AG08396 (cell line): ENCODE results near the gene C6orf62.
A peak's percentile ranks its signal among the peaks of the same experiment; 100 is the strongest.
"Not testable (repeated sequence)": the region's sequence is repeated elsewhere in the genome, so short reads cannot be mapped to it uniquely, and the experiment has no call there.

Experiments used
- DNase-seq: peaks from one replicate; pipeline ENCODE4 v3.0.0; 2012; ENCODE audit warnings: low spot score, mixed read lengths

C6orf62 gene

GRCh38 chr6:24699521-24700359, 19.2 kb downstream of the C6orf62 start:
- DNase-seq = no peak

GRCh38 chr6:24696097-24696496, 22.9 kb downstream of the C6orf62 start:
- DNase-seq = no peak

- peak; percentile 13 for DNase-seq
Observed at GRCh38 chr6:24695635-24696034, 23.3 kb downstream of the C6orf62 start.

DNA sequence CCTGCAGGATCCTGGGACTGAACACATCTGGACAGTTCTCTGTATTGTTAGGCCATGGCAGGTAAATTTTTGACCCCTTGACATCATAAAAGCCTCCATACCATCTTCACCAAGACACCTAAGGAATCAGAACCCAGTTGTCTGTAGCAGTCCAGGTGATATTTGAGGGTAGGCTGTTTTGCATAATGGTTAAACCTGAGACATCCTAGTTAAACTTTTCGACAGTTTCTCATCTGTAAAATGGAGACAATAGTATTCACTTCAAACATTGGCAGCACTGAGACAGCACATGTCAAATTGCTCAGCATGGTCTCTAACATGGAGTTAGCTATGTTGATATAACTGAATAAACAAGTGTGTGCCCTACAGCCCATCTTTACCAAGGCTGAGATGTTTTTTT, 24.8 kb downstream of the C6orf62 start:
- no peak for DNase-seq

- no peak for DNase-seq
Observed at GRCh38 chr6:24692848-24693592, 25.9 kb downstream of the C6orf62 start.

DNA sequence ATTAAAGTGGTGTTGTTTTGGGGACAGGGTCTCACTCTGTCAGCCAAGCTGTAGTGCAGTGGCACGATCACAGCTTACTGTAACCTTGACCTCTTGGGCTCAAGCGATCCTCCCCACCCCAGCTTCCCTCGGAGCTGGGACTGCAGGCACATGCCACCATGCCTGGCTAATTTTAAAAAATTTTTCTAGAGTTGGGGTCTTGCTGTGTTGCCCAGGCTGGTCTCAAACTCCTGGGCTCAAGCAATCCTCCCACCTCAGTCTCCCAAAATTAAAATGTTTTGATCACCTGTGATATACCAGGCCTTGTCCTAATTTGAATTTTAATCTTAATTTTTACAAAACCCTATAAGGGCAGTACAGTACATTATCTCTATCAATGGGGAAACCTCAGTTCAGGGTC, 26.5 kb downstream of the C6orf62 start:
- no peak for DNase-seq

DNA sequence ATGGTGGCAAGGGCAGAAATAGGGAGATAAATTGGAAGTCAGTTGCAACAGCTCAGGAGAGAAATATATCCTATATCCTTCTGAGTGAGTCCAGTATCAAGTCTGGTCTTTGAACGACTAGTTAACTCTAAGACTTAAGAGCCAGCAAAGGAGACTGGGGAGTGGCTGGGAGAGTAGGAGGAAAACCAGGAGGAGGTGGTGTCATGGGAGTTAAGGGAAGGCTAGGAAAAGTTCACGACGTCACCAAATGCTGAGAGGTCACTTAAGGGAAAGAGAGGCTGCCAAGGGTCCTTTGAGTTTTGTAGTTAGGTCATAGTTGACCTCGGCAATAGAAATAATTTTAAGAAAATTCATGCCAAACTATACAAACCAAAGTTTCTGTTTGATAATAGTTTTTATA, 27.0 kb downstream of the C6orf62 start:
- DNase-seq = no peak

- DNase-seq = no peak
Observed at GRCh38 chr6:24691550-24691949, 27.4 kb downstream of the C6orf62 start.

DNA sequence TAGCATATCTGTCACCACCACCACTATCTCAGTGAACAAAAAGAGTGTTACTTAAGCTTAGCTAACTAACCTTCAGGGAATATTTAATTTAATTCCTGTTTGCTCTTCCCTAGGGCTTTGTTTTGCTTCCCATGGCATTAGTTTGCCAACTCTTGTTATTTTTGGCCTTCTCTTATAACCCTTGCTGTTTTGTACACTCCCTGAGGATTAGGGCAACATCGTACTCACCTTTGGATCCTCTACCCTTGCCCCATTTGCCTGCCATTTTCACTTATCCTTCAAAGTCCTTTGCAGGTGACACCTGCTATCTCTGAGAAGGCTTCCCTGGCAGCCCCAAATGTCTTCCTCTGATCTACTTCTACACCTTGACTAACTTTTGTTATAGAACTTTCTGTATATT, 28.4 kb downstream of the C6orf62 start:
- no peak for DNase-seq

GRCh38 chr6:24689964-24690363, 29.0 kb downstream of the C6orf62 start:
- no peak for DNase-seq

- no peak for DNase-seq
Observed at GRCh38 chr6:24686946-24687345, 32.0 kb downstream of the C6orf62 start.

- no peak for DNase-seq
Observed at GRCh38 chr6:24686408-24686807, 32.5 kb downstream of the C6orf62 start.

- DNase-seq = no peak
Observed at GRCh38 chr6:24683297-24684296, 35.4 kb downstream of the C6orf62 start.

- no peak for DNase-seq
Observed at GRCh38 chr6:24680582-24680981, 38.4 kb downstream of the C6orf62 start.

- not testable (repeated sequence) for DNase-seq
Observed at GRCh38 chr6:24678792-24679352, 40.1 kb downstream of the C6orf62 start.

- no peak for DNase-seq
Observed at GRCh38 chr6:24673625-24674024, 45.3 kb downstream of the C6orf62 start.

DNA sequence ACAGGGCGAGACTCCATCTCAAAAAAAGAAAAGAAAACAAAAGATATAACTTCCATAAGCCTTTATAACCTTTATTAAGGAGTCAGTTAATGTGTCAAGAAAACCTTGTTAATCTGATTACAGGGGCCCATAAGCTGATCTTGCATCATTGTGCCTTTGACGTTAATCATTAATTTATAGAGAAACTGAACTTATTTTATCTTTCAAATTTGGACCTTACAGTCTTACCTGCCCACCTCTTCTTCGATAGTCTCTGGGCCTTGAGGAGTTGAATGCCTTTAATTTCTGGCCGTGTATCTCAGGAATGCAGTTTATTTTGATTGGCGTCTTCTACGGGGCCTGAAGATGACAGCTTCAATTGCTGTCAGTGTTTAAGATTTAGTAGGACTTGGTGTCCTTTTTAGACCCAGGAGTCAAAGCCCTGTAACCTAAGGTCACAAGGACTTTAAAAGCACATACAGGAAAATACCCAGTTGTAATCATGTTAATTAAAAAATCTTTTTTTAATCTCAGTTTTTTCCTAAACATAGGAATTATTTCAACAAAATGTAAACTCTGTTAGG, 46.3 kb downstream of the C6orf62 start:
- DNase-seq = no peak

DNA sequence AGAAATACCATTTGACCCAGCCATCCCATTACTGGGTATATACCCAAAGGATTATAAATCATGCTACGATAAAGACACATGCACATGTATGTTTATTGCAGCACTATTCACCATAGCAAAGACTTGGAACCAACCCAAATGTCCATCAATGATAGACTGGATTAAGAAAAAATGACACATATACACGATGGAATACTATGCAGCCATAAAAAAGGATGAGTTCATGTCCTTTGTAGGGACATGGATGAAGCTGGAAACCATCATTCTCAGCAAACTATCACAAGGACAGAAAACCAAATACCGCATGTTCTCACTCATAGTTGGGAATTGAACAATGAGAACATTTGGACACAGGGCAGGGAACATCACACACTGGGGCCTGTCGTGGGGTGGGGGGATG, 47.9 kb downstream of the C6orf62 start:
- not testable (repeated sequence) for DNase-seq

DNA sequence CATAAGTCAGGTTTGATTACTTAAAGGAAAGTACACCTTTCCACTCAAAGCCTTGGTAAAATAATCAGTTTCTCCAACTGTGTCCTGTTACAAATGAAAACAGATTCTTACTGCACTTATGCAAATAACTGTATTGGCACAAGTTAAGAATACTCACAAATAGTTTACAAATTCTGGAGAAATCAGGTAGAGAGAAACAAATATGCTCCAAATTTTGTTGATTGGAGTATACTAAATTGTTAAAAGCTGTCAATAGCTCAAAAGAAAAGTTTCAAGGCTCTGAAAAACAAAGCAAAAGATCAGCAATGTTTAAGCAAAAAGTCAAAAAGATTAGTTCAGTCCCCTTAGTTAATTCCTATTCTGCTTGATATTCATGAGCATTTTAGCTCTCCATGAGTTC, 48.5 kb downstream of the C6orf62 start:
- DNase-seq = not testable (repeated sequence)

DNA sequence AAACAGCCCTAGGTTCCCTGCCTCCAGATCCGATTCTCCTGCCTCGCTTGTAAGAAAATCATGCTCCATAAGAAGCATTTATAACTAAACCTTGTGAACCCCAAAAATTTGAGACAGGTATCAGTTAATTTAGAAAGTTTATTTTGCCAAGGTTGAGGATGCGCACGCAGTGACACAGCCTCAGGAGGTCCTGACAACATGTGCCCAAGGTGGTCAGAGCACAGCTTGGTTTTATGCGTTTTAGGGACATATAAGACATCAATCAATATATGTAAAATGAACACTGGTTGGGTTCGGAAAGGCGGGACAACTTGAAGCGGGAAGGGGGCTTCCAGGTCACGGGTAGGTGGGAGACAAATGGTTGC, 50.0 kb downstream of the C6orf62 start:
- DNase-seq = no peak
